Measurements from ENCODE around the gene ACRV1.

ACRV1 gene

GRCh38 chr11:125679837-125680236 is 810 bp downstream of the ACRV1 start:
- H3K4me3 ChIP-seq (ENCODE audit: low read length), result no peak overlapping the region
- no peak for TF ChIP-seq CTCF (conservative IDR thresholded peaks at IDR 0.05; ENCODE audit: low read depth, low read length)
- DNase-seq (ENCODE audit: low read depth), result no peak

GRCh38 chr11:125679397-125679796 is 1.2 kb downstream of the ACRV1 start:
- TF ChIP-seq CTCF (conservative IDR thresholded peaks at IDR 0.05; ENCODE audit: low read depth, low read length), result peak; percentile 34
- DNase-seq (ENCODE audit: low read depth), result no peak
- H3K4me3 ChIP-seq (ENCODE audit: low read length), result no peak overlapping the region

- no peak for DNase-seq (ENCODE audit: low read depth)
- no peak for TF ChIP-seq CTCF (conservative IDR thresholded peaks at IDR 0.05; ENCODE audit: low read depth, low read length)
- H3K4me3 ChIP-seq (ENCODE audit: low read length), result no peak overlapping the region
These were observed 5.5 kb downstream of the ACRV1 start for GRCh38 chr11:125675196-125675595.

GRCh38 chr11:125674210-125674609 is 6.4 kb downstream of the ACRV1 start:
- DNase-seq (ENCODE audit: low read depth), result no peak
- no peak for TF ChIP-seq CTCF (conservative IDR thresholded peaks at IDR 0.05; ENCODE audit: low read depth, low read length)
- no peak overlapping the region for H3K4me3 ChIP-seq (ENCODE audit: low read length)

- no peak overlapping the region for H3K4me3 ChIP-seq (ENCODE audit: low read length)
- TF ChIP-seq CTCF (conservative IDR thresholded peaks at IDR 0.05; ENCODE audit: low read depth, low read length), result no peak
- no peak for DNase-seq (ENCODE audit: low read depth)
These were observed 9.1 kb downstream of the ACRV1 start for GRCh38 chr11:125671561-125671960.

GRCh38 chr11:125670172-125670571 is 10.5 kb downstream of the ACRV1 start:
- DNase-seq (ENCODE audit: low read depth), result no peak
- TF ChIP-seq CTCF (conservative IDR thresholded peaks at IDR 0.05; ENCODE audit: low read depth, low read length), result no peak
- H3K4me3 ChIP-seq (ENCODE audit: low read length), result no peak overlapping the region

GRCh38 chr11:125667151-125667550 is 13.5 kb downstream of the ACRV1 start:
- no peak for DNase-seq (ENCODE audit: low read depth)
- no peak overlapping the region for H3K4me3 ChIP-seq (ENCODE audit: low read length)
- no peak for TF ChIP-seq CTCF (conservative IDR thresholded peaks at IDR 0.05; ENCODE audit: low read depth, low read length)
